GM19025 (cell line): Measurements from ENCODE around the gene FAM193B.
"Not testable (repeated sequence)": the region's sequence is repeated elsewhere in the genome, so short reads cannot be mapped to it uniquely, and the experiment has no call there.

Experiments
- ATAC-seq: cut with Tn5 transposase; IDR thresholded peaks from one replicate; pipeline ENCODE4 v1.9.1; 2021; ENCODE audit warnings: mild to moderate bottlenecking, low read depth, moderate library complexity; ENCODE audit not compliant: unreplicated experiment

Gene FAM193B

GRCh38 chr5:177490311-177490991 is 63.9 kb downstream of the FAM193B start:
- ATAC-seq, result no peak

- no peak for ATAC-seq
Measured at GRCh38 chr5:177489119-177489716, 65.1 kb downstream of the FAM193B start.

- no peak for ATAC-seq
Measured at GRCh38 chr5:177487975-177488374, 66.4 kb downstream of the FAM193B start.

- ATAC-seq, result no peak
Measured at GRCh38 chr5:177487144-177487543, 67.2 kb downstream of the FAM193B start.

- no peak for ATAC-seq
Measured at GRCh38 chr5:177486256-177486655, 68.1 kb downstream of the FAM193B start.

GRCh38 chr5:177485753-177486152 is 68.6 kb downstream of the FAM193B start:
- not testable (repeated sequence) for ATAC-seq

- ATAC-seq, result no peak
Measured at GRCh38 chr5:177484902-177485549, 69.3 kb downstream of the FAM193B start.

GRCh38 chr5:177483994-177484901 is 70.1 kb downstream of the FAM193B start:
- no peak for ATAC-seq

- ATAC-seq, result no peak
Measured at GRCh38 chr5:177483042-177483441, 71.3 kb downstream of the FAM193B start.

GRCh38 chr5:177482359-177482795 is 72.0 kb downstream of the FAM193B start:
- ATAC-seq, result no peak

GRCh38 chr5:177479774-177480173 is 74.6 kb downstream of the FAM193B start:
- no peak for ATAC-seq

GRCh38 chr5:177478711-177479646 is 75.4 kb downstream of the FAM193B start:
- no peak for ATAC-seq

GRCh38 chr5:177477701-177478477 is 76.5 kb downstream of the FAM193B start:
- no peak for ATAC-seq

- no peak for ATAC-seq
Measured at GRCh38 chr5:177476531-177477233, 77.7 kb downstream of the FAM193B start.

GRCh38 chr5:177475563-177476427 is 78.6 kb downstream of the FAM193B start:
- ATAC-seq, result no peak

- no peak for ATAC-seq
Measured at GRCh38 chr5:177474846-177475562, 79.4 kb downstream of the FAM193B start.

- no peak for ATAC-seq
Measured at GRCh38 chr5:177474002-177474476, 80.3 kb downstream of the FAM193B start.
